COLO668 (cell line): ENCODE data around the gene OSCAR.

Source experiments
- DNase-seq: peaks from one replicate; lab custom pipeline; 2025; ENCODE audit not compliant: unreplicated experiment; lab: John Stamatoyannopoulos, UW

The OSCAR gene

GRCh38 chr19:54100561-54100960 is at the start of gene OSCAR:
Gene OSCAR (minus strand): TSS chr19:54100803. CDS start chr19:54100792, 11 bp downstream.
- no peak for DNase-seq

- no peak for DNase-seq
Observed at GRCh38 chr19:54149021-54149812, 48.6 kb upstream of the OSCAR start.

DNA sequence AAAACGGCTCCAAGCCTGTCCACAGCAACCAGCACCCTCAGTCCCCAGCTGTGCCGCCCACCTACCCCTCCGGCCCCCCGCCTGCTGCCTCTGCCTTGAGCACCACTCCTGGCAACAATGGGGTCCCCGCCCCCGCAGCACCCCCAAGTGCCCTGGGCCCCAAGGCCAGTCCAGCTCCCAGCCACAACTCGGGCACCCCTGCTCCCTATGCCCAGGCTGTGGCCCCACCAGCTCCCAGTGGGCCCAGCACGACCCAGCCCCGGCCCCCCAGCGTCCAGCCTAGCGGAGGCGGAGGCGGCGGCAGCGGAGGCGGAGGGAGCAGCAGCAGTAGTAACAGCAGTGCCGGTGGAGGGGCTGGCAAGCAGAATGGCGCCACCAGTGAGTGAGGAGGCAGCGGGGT is 47.6 kb upstream of the OSCAR start:
- DNase-seq: no peak

- DNase-seq: no peak
Observed at GRCh38 chr19:54147676-54148075, 47.1 kb upstream of the OSCAR start.

- DNase-seq: no peak
Observed at GRCh38 chr19:54145541-54146158, 45.0 kb upstream of the OSCAR start.

DNA sequence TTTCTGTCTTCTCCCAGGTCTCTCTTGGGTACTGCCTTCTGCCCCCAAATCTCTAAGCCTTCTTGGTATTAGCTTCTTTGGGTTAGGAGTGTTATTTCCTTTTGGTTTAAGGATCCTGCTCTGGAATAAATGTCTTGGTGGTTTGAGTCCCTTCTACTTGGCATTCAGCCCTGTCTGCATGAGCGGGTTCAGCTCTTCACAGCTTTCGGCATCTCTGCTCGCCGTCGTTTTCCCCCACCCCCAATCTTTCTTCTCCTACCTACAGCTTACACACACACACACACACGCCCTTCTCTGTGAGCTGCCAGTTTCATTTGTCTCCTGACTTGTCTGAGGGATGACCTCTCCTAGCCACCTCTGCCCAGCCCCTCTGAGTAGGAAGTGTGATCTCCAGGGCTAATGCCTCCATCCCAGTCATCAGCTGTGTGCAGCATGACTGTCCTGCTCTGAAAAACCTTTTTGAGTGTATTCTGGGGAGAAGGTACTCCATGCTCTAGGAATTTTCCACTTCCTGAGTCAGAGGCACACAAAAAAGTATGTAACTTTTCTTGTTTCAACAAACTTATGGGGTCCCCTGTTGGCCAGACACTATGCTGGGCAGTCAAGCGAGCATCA is 41.7 kb upstream of the OSCAR start:
- no peak for DNase-seq

- DNase-seq: no peak
Observed at GRCh38 chr19:54141356-54141755, 40.8 kb upstream of the OSCAR start.

GRCh38 chr19:54138489-54139256 is 38.1 kb upstream of the OSCAR start:
- DNase-seq: no peak

DNA sequence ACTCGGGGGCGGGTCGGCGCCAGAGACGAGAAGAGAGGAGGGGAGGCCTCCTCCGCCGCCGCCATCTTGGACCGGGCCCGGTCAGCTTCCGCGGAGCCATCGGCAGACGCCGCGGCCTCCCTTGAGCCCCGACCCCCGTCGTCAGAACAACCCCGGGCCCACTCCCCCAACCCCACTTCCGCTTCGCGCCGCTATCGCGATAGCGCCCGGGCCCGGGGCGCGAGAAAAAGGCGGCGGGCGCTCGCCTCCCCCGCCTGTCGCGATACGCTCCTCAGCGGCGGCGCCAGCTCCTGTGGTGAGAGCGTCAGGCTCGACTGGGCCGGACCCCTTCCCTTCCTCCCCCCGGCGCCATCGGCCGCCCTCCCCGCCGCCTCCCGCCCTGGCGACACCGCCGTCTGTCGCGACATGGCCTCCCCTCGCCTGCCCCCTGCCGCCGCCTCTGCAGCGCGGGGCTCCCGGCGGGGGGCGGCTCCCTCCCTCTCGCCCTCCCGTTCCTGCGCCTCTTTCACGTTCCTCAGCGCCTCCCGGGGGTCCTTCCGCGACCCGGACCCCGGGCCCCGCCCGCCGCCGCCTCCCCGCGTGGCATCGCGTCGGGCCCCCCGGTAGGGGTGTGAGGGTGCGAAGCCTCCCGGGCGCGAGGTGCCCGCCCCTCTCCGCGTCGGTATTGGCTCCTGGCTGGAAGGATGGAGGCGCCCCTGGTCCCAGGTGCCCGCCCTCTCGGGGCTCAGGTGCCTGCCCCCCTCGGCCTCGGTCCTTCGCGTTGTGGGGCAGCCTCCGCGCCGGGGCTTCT is 37.3 kb upstream of the OSCAR start, which contains the start of gene CNOT3:
Gene CNOT3 (plus strand): TSS at position 64 of the 790 bp plus-strand sequence. CDS start 5,217 bp downstream, outside the sequence.
- DNase-seq: peak; percentile 31

GRCh38 chr19:54136864-54137698 is 36.5 kb upstream of the OSCAR start:
- DNase-seq: peak; percentile 99

DNA sequence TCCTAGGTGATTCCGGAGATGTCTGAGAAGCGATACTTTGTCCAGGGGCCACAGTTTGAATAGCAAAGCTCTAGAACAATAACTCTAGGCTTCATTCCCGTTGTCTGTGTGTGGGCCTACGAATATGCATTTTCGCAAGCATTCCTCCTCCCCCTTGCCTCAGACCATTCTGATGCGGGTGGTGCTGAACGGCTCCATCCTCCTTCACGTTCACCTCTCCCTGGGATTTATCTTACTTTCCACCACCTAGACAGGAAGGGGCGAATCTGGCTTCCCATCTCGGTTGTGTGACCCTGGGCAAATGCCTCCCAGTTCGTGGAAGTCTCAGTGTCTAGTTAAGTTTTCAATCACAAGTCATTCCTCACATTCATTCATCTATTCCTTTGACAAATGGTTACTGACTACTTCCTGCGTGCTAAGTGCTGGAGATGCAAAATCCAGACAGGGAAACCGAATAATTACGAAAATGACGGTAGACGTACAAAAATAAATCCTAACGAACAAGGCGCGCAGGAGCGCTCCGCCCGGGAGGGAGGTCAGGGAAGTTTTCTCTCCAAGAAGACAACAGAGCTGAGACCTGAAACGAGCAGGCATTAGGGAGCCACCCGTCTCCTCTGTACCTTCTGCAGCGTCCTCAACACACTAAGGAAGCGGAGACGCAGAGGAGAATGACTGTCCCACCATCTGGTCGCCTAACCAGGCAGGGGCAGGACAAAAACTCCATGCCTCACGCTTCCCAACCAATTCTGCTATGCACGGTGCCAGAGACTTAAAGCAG is 35.7 kb upstream of the OSCAR start:
- DNase-seq: peak; percentile 30

DNA sequence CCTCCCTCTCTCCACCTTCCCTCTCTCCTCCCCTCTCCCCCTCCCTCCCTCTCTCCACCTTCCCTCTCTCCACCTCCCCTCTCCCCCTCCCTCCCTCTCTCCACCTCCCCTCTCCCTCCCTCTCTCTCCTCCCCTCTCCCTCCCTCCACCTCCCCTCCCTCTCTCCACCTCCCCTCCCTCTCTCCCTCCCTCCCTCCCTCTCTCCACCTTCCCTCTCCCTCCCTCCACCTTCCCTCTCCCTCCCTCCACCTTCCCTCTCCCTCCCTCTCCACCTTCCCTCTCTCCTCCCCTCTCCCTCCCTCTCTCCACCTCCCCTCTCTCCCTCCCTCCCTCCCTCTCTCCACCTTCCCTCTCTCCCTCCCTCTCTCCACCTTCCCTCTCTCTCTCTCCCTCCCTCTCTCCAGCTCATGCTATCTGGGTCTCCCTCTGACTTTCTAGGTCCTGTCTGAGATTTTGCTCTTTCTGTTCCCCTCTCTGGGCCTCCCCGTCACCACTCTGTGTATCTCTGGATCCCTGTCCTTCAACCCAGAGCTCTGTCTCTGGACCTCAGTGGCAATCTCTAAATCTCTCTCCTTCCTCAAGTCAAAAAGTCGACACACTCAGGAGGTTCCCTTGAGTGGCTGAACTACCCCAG is 33.5 kb upstream of the OSCAR start:
- DNase-seq: no peak

GRCh38 chr19:54133312-54133956 is 32.8 kb upstream of the OSCAR start:
- DNase-seq: no peak

GRCh38 chr19:54129617-54129996 is 29.0 kb upstream of the OSCAR start:
- DNase-seq: no peak

DNA sequence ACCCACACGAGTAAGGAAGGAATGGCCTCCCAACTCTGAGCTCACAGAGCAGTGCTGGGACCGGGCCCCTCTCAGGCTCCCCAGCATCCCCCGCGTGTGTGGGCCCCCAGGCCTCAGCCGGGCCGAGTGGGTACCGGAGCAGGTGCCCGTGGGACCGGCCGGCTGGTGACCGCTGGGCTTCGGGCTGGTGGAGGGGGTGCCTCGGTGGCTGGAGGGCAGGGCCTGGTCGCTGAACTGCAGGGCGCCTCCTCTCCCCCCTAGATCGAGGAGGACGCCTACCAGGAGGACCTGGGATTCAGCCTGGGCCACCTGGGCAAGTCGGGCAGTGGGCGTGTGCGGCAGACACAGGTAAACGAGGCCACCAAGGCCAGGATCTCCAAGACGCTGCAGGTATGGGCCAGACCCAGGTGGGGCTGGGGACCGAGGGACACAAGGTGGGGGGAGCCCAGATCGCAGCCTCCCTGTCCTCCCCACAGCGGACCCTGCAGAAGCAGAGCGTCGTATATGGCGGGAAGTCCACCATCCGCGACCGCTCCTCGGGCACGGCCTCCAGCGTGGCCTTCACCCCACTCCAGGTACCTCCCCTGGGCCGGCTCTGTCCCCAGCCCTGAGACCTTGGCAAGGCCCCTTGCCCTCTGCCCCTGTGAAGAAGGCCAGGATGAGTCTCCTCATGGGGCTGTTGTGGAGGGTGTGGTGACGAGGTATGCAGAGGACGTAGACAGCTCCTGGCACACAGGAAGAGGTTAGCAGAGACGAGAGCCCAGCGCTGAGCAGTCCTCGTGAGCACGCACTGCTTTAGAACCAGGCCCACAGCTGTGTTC is 28.4 kb upstream of the OSCAR start:
- no peak for DNase-seq

GRCh38 chr19:54128441-54128725 is 27.8 kb upstream of the OSCAR start:
- no peak for DNase-seq

DNA sequence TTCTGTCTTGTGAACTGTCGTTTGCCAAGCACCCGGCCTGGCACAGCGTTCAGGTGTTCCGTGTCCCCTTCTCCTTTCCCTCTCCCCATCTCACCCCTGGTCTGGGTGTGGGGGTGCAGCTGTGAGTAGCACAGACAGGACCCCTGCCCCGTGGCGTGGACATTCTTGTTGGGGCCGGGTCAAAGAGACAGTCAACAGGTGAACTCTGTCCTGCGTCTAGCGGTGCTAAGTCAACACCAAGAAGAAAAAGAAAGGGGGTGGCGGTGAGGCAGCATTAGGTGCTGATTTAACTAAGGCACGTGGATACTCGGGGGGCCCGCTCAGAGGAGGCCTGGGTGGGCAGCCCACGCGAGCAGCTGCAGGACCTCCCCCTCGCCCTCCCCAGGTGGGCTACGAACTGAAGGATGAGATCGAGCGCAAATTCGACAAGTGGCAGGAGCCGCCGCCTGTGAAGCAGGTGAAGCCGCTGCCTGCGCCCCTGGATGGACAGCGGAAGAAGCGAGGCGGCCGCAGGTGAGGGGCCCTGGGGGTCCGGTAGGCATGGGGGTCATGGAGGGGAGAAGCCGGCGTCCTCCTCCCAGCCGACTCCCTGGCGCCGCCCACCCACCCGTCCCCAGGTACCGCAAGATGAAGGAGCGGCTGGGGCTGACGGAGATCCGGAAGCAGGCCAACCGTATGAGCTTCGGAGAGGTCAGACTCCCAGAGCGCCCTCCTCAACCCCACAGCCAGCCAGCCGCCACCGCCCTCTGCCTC is 27.3 kb upstream of the OSCAR start:
- no peak for DNase-seq
